ENCODE measurements around the gene TBC1D22A. TPM values are rescaled to one million over a fixed set of nuclear protein-coding genes. Genes with fewer than 3 reads are reported as not detected.
A peak's percentile ranks its signal among the peaks of the same experiment; 100 is the strongest.

The TBC1D22A gene
- total RNA-seq, 1 donor: 17.7 TPM

- Histone ChIP-seq H3K27ac (ENCODE audit: low read depth, low read length) (peak overlapping the region; percentile 83), H3K4me1 (ENCODE audit: insufficient read depth, low read length) (peaks cover 28% of the 10 kb centered on the region), H3K79me2 (ENCODE audit: insufficient read depth, low read length) (peaks cover 42% of the 10 kb centered on the region), H3K27me3 (ENCODE audit: insufficient read depth, low read length) (no peaks in the 10 kb centered on the region), H4K20me1 (ENCODE audit: insufficient read depth, low read length) (peaks cover 45% of the 10 kb centered on the region), H3K4me2 (ENCODE audit: insufficient read depth, low read length) (peak overlapping the region; percentile 67), H2AFZ (ENCODE audit: low read length) (peak overlapping the region; percentile 1), H3K36me3 (ENCODE audit: insufficient read depth, low read length) (no peaks in the 10 kb centered on the region), H3K9me3 (ENCODE audit: low read depth, low read length) (no peaks in the 10 kb centered on the region), H3K4me3 (ENCODE audit: insufficient read depth, low read length) (peak overlapping the region; percentile 31)
- DNase-seq (ENCODE audit: insufficient read length, low spot score, missing footprints): no peak
- TF ChIP-seq, protein P1, sequence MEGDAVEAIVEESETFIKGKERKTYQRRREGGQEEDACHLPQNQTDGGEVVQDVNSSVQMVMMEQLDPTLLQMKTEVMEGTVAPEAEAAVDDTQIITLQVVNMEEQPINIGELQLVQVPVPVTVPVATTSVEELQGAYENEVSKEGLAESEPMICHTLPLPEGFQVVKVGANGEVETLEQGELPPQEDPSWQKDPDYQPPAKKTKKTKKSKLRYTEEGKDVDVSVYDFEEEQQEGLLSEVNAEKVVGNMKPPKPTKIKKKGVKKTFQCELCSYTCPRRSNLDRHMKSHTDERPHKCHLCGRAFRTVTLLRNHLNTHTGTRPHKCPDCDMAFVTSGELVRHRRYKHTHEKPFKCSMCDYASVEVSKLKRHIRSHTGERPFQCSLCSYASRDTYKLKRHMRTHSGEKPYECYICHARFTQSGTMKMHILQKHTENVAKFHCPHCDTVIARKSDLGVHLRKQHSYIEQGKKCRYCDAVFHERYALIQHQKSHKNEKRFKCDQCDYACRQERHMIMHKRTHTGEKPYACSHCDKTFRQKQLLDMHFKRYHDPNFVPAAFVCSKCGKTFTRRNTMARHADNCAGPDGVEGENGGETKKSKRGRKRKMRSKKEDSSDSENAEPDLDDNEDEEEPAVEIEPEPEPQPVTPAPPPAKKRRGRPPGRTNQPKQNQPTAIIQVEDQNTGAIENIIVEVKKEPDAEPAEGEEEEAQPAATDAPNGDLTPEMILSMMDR (IDR thresholded peaks at IDR 0.05; ENCODE audit: extremely low read depth, low read depth, low read length): no peak
Measured at GRCh38 chr22:46829941-46830715, 67.7 kb downstream of the TBC1D22A start.

DNA sequence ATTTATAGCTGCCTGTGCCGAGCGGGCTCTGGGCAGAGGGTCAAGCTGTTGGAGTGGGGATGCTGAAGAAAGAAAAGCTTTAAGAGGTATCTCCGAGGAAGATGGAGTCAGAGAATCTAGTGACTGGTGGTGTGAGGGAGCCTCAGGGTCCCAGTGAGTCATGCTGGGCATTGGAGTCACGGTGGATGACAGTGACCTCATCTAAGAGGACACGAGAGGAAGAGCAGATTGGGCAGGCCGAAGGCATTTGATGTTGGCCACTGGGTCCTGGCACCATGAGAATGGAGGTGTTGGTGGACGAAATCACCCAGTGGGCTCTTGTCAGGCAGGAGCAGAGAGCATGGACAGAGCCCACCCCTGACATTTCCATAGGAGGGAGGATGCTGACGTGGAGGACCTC, 68.4 kb downstream of the TBC1D22A start:
- Histone ChIP-seq H3K9me3 (ENCODE audit: low read depth, low read length) (peaks cover 6% of the 10 kb centered on the region), H2AFZ (ENCODE audit: low read length) (no peak overlapping the region), H3K27ac (ENCODE audit: low read depth, low read length) (peak overlapping the region; percentile 83), H4K20me1 (ENCODE audit: insufficient read depth, low read length) (peaks cover 42% of the 10 kb centered on the region), H3K36me3 (ENCODE audit: insufficient read depth, low read length) (no peaks in the 10 kb centered on the region), H3K27me3 (ENCODE audit: insufficient read depth, low read length) (no peaks in the 10 kb centered on the region), H3K79me2 (ENCODE audit: insufficient read depth, low read length) (peaks cover 42% of the 10 kb centered on the region), H3K4me2 (ENCODE audit: insufficient read depth, low read length) (peak overlapping the region; percentile 67), H3K4me1 (ENCODE audit: insufficient read depth, low read length) (peaks cover 28% of the 10 kb centered on the region), H3K4me3 (ENCODE audit: insufficient read depth, low read length) (no peak overlapping the region)
- DNase-seq (ENCODE audit: insufficient read length, low spot score, missing footprints): no peak
- TF ChIP-seq, protein P1 (IDR thresholded peaks at IDR 0.05; ENCODE audit: extremely low read depth, low read depth, low read length): no peak

DNA sequence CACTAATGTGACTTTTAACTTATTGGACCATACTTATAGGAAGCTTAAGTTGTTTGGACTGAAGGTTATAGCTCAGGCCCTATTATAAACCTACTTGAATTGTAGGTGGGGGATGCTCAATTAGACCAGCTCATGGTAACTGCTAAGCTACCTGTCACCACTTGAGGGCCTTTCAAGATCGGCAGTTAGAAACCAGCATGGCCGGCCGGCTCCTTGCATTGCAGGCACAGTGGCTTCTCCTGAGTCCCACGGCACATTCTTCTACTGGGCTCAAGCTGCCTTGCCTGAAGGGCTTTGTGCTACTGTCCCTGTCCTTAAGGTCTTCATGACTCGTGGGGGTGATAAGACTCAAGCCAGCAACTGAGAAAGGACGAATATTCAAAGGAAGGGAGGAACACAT, 70.8 kb downstream of the TBC1D22A start:
- peaks cover 6% of the 10 kb centered on the region for H3K9me3 ChIP-seq (ENCODE audit: low read depth, low read length)
- no peak overlapping the region for H3K27ac ChIP-seq (ENCODE audit: low read depth, low read length)
- no peak overlapping the region for H2AFZ ChIP-seq (ENCODE audit: low read length)
- TF ChIP-seq, protein P1 (IDR thresholded peaks at IDR 0.05; ENCODE audit: extremely low read depth, low read depth, low read length): peak; percentile 30
- H3K36me3 ChIP-seq (ENCODE audit: insufficient read depth, low read length): no peaks in the 10 kb centered on the region
- no peaks in the 10 kb centered on the region for H3K27me3 ChIP-seq (ENCODE audit: insufficient read depth, low read length)
- H3K4me1 ChIP-seq (ENCODE audit: insufficient read depth, low read length): peaks cover 28% of the 10 kb centered on the region
- peaks cover 23% of the 10 kb centered on the region for H3K79me2 ChIP-seq (ENCODE audit: insufficient read depth, low read length)
- DNase-seq (ENCODE audit: insufficient read length, low spot score, missing footprints): no peak
- no peak overlapping the region for H3K4me2 ChIP-seq (ENCODE audit: insufficient read depth, low read length)
- H4K20me1 ChIP-seq (ENCODE audit: insufficient read depth, low read length): peaks cover 33% of the 10 kb centered on the region
- no peak overlapping the region for H3K4me3 ChIP-seq (ENCODE audit: insufficient read depth, low read length)

- DNase-seq (ENCODE audit: insufficient read length, low spot score, missing footprints): no peak
- peaks cover 18% of the 10 kb centered on the region for H3K79me2 ChIP-seq (ENCODE audit: insufficient read depth, low read length)
- H2AFZ ChIP-seq (ENCODE audit: low read length): no peak overlapping the region
- no peak overlapping the region for H3K4me2 ChIP-seq (ENCODE audit: insufficient read depth, low read length)
- H3K27ac ChIP-seq (ENCODE audit: low read depth, low read length): no peak overlapping the region
- no peaks in the 10 kb centered on the region for H3K27me3 ChIP-seq (ENCODE audit: insufficient read depth, low read length)
- H3K36me3 ChIP-seq (ENCODE audit: insufficient read depth, low read length): no peaks in the 10 kb centered on the region
- H3K4me1 ChIP-seq (ENCODE audit: insufficient read depth, low read length): peaks cover 20% of the 10 kb centered on the region
- H3K9me3 ChIP-seq (ENCODE audit: low read depth, low read length): peaks cover 6% of the 10 kb centered on the region
- H4K20me1 ChIP-seq (ENCODE audit: insufficient read depth, low read length): peaks cover 24% of the 10 kb centered on the region
- H3K4me3 ChIP-seq (ENCODE audit: insufficient read depth, low read length): no peak overlapping the region
- TF ChIP-seq, protein P1 (IDR thresholded peaks at IDR 0.05; ENCODE audit: extremely low read depth, low read depth, low read length): no peak
Measured at GRCh38 chr22:46834021-46834737, 71.7 kb downstream of the TBC1D22A start.

Data from osteoblast (primary cell).